A673 (cell line): ENCODE results near the gene ZNF672.

ENCODE experiments used
- CTCF ChIP-seq: fragments of 300-800, 200-600 bp; sonication (generic); conservative IDR thresholded peaks from 2 replicates; pipeline ENCODE4 v1.5.1; 2017; ENCODE audit warnings: low read depth, mild to moderate bottlenecking, antibody characterized with exemption, low read length, moderate library complexity, mixed read lengths
- EZH2 ChIP-seq: fragments of 200-600 bp; sonication (generic); IDR thresholded peaks from 2 replicates; pipeline ENCODE4 v1.6.1; 2017; ENCODE audit warnings: borderline replicate concordance, low read depth, mild to moderate bottlenecking, mixed read lengths, antibody characterized with exemption, low read length; ENCODE audit not compliant: poor library complexity, severe bottlenecking

DNA sequence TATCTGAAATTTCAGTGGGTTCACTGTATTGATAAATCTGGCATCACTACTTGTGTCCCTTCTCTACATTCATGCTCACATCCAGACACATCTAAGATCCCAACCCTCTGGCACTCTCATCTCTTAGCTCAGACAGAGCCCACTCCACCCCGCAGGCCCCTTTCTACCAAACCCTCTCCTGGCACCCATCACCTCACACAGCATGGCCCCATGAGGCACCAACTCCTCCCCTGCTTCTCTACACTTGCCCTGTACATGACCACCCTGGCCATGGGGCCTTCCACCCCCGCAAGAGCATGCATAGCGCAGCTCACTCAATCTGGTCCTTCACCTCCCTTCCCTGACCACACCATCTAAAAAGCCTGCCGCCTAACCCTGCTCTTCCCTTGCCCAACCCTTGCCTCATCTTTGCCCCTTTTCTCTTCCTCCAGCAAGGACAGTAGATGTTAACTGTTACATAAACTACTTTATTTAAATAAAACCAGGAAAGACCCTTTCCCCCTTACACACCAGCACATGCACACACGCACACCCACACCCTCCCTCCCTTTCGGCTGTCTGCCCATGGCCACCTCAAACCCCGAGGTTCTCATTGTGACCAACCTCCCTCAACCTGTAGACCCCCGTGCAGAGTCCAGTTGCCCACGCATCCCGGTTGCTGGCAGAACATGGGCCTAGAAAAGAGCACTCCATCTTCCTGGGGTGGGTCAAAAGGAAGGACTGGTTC lies 27.9 kb upstream of the ZNF672 start:
- TF ChIP-seq CTCF (no peak), EZH2 (no peak)
